ENCODE results near the gene PLEKHN1.

The PLEKHN1 gene

DNA sequence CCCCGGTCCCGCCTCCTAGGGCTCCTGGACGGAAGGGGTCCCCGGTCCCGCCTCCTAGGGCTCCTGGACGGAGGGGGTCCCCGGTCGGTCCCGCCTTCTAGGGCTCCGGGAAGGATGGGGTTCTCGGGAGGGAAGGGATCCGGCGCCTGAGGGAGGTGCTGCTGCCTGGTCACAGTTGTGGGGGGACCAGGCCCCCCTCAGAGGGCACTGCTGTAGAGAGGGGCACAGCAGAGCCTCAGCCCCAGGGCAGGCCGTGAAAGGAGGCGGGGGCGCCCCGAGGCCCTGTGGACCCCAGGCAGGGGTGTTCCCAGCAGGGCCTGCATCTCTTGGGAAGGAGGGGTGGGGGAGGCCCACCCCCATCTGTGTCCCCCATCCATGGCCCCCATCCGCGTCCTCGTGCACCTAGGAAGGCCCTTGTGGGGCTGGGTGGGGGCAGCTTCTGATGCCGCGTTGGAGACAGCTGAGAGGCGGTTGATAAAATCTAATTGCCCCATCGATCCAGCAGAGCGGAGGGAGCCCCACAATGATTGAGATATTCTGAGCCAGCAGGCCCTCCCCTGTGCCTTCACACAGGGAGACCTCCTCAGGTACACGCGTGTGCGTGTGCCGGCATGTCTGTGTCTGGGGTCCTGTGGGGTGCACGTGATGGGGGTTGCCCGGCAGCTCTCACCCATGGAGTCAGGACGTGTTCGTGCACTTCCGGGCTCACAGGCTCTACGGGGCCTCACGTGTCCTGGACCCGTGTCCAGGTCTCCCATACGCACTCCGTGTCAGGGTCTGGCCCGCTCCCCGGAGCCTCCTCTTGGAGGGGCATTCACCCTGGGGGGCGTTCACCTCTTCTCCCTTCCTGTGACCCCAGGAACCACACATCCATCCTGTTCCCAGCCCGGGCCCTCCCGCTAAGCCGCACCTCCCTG lies 29.7 kb upstream of the PLEKHN1 start:
- DNase-seq (ENCODE audit: low read depth) = no peak
- TF ChIP-seq, protein P1, sequence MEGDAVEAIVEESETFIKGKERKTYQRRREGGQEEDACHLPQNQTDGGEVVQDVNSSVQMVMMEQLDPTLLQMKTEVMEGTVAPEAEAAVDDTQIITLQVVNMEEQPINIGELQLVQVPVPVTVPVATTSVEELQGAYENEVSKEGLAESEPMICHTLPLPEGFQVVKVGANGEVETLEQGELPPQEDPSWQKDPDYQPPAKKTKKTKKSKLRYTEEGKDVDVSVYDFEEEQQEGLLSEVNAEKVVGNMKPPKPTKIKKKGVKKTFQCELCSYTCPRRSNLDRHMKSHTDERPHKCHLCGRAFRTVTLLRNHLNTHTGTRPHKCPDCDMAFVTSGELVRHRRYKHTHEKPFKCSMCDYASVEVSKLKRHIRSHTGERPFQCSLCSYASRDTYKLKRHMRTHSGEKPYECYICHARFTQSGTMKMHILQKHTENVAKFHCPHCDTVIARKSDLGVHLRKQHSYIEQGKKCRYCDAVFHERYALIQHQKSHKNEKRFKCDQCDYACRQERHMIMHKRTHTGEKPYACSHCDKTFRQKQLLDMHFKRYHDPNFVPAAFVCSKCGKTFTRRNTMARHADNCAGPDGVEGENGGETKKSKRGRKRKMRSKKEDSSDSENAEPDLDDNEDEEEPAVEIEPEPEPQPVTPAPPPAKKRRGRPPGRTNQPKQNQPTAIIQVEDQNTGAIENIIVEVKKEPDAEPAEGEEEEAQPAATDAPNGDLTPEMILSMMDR (IDR thresholded peaks at IDR 0.05; ENCODE audit: control insufficient read depth, extremely low read depth, insufficient read depth) = no peak
- no peak overlapping the region for H3K4me3 ChIP-seq (ENCODE audit: low read depth, low read length)

DNA sequence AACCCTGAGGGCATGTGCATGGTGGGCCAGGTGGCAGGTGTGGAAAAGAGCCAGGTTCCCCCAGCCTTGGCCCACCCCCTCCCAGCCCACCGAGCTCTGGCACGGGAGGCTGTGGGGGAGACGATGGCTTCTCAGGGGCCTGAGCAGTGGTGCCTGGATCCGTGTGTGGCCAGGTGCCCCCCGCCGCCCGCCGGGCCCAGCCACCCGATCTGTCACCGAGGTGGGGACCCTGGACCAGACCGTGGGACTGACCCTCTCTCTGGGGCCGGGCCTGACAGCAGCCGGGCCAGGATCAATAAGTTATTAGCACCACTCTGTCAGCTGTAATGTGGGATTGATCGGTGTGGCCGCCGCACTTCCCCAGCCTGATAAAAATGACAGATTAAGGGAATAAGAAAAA lies 28.8 kb upstream of the PLEKHN1 start:
- no peak overlapping the region for H3K4me3 ChIP-seq (ENCODE audit: low read depth, low read length)
- TF ChIP-seq, protein P1 (IDR thresholded peaks at IDR 0.05; ENCODE audit: control insufficient read depth, extremely low read depth, insufficient read depth) = no peak
- DNase-seq (ENCODE audit: low read depth) = no peak

DNA sequence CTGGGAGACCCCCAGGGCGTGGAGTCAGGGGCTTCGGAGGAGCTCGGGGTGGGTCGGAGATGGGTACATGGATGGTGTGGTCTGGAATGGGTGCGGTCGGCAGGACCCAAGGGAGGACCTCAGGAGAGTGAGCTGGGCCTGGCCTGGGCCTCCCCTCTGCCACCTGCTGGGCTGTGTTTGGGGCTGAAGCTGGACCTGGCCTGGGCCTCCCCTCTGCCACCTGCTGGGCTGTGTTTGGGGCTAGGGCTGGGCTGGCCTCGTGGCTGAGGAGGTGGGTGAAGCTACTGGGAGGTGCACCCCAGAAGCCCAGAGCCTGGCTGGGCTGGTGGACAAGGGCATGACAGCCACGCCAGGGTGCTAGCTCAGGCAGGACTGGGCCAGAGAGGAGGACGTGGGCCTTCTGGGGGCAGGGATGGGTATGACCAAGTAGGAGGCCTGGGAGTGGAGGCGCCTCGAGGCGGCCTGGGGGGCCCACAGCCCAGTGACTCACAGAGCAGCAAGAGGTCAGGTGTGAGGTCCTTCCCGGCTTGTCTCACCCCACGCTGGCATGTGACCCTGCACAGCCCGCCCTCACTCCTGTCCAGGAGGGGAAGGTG lies 28.1 kb upstream of the PLEKHN1 start:
- H3K4me3 ChIP-seq (ENCODE audit: low read depth, low read length) = no peak overlapping the region
- TF ChIP-seq, protein P1 (IDR thresholded peaks at IDR 0.05; ENCODE audit: control insufficient read depth, extremely low read depth, insufficient read depth) = peak; percentile 67
- DNase-seq (ENCODE audit: low read depth) = no peak

DNA sequence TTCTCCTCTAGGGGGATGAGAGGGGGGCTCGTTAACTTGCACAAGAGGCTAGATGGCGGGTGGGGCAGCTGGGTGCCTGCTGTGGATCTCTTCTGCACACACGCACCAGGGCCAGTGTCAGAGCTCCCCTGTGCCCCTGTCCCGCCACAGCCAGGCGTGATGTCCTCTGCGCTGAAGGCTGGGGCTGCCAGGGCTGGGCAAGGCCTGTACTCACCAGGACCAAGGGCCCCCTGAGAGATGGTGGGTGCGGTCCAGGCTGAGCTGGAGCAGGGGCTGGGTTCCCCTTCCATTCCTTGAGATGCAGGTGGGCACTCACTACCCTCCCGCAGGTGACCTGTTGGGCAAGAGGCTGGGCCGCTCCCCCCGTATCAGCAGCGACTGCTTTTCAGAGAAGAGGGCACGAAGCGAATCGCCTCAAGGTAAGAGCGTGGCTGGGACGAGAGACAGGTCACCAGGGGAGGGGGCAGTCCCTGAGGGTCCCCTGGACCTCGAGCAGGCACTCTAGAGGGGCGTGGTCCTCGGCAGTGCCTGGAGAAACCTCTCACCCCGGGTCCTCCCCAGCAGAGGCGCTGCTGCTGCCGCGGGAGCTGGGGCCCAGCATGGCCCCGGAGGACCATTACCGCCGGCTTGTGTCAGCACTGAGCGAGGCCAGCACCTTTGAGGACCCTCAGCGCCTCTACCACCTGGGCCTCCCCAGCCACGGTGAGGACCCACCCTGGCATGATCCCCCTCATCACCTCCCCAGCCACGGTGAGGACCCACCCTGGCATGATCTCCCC lies 27.4 kb upstream of the PLEKHN1 start:
- no peak overlapping the region for H3K4me3 ChIP-seq (ENCODE audit: low read depth, low read length)
- no peak for DNase-seq (ENCODE audit: low read depth)
- TF ChIP-seq, protein P1 (IDR thresholded peaks at IDR 0.05; ENCODE audit: control insufficient read depth, extremely low read depth, insufficient read depth) = no peak

DNA sequence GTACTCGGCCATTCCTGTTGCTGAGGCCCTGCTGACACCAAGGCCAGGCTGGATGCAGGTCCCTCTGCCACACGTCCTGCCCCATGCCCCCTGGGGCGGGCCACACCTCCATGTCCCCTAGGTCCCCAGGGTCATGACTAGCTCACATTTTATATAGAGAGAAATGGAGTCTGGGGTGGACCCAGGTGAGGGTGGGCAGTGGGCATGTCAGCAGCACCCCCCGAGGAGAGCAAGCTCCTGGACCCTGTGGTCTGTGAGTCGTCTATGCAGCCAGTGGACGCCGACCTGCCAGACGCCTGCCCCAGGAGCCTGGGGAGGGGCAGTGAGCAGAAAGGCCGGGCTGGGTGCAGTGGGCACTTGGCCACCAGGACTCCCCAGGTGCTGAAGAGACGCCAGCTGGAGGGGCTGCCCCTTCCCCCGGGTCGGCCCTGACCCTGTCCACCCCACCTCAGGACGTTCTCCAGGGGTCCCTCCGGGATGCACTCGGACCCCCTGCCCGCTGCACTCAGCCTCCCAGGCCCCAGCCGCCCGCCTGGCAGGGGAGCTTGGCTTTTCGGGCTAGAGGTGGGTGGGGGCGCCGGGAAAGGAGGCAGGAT lies 26.7 kb upstream of the PLEKHN1 start:
- TF ChIP-seq, protein P1 (IDR thresholded peaks at IDR 0.05; ENCODE audit: control insufficient read depth, extremely low read depth, insufficient read depth) = no peak
- H3K4me3 ChIP-seq (ENCODE audit: low read depth, low read length) = no peak overlapping the region
- DNase-seq (ENCODE audit: low read depth) = no peak

DNA sequence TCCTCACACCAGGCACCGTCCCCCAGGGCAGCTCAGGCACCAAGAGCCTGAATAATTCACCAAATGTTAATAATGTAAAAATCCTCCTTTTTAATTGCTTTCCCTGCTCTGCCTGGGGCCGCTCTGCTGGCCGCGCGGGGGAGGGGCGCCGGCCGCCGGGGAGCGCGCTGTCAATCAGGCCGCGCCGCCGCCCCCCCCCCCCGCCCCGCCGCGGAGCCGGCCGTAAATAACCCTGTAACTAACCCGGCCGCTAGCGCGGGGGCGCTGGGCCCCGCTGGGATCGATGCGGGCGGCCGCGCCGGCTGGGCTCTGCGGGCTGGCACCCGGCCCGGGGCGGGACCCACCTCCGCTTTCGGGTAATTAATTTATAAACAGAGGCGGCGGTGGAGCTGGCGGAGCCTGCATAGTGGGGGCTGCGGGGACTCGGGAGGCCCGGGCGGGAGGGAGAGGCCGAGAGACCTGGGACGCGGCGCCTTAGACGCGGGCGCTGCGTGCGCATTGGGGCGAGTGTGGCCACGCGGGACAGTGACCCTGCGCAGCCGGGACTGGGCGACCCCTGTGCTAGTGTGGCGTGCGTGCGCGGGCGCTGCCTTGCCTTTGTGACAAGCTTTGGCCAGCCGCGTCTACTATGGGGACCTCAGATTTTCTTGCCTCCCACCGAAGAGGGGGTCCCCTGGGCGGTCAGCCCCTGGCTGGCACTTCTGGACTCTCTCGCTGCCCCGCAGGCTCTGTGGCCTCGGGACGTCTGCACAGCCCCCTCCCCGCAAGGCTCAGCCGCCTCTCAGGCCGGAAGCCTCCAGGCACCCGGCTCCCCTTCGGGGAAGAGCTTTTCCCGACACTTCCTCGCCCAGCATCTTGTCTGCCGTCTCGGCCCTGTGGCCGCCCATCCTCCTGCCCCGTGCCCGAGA lies 25.9 kb upstream of the PLEKHN1 start:
- no peak for DNase-seq (ENCODE audit: low read depth)
- H3K4me3 ChIP-seq (ENCODE audit: low read depth, low read length) = no peak overlapping the region
- TF ChIP-seq, protein P1 (IDR thresholded peaks at IDR 0.05; ENCODE audit: control insufficient read depth, extremely low read depth, insufficient read depth) = no peak
